Stromal cell of bone marrow (primary cell): ENCODE data around the gene PRPH.
"Not testable (repeated sequence)": the region's sequence is repeated elsewhere in the genome, so short reads cannot be mapped to it uniquely, and the experiment has no call there.

ENCODE experiments used
- DNase-seq: peaks from one replicate; pipeline ENCODE4 v3.0.0-alpha.2; 2012; ENCODE audit warnings: low read depth

Gene PRPH

GRCh38 chr12:49333778-49334177 lies 38.8 kb downstream of the PRPH start:
- not testable (repeated sequence) for DNase-seq

- no peak for DNase-seq
Observed at GRCh38 chr12:49334226-49334625, 39.3 kb downstream of the PRPH start.

- DNase-seq = no peak
Observed at GRCh38 chr12:49334681-49335080, 39.7 kb downstream of the PRPH start.

- DNase-seq = no peak
Observed at GRCh38 chr12:49335118-49335954, 40.4 kb downstream of the PRPH start.

- DNase-seq = no peak
Observed at GRCh38 chr12:49335955-49336644, 41.2 kb downstream of the PRPH start.

- DNase-seq = peak; percentile 41
Observed at GRCh38 chr12:49336645-49337584, 42.0 kb downstream of the PRPH start, which contains the start of gene C1QL4. Gene C1QL4, minus strand, starts transcription at chr12:49337188. Its CDS starts 711 bp downstream, at chr12:49336477.

GRCh38 chr12:49338830-49339463 lies 44.0 kb downstream of the PRPH start:
- no peak for DNase-seq

GRCh38 chr12:49339464-49339861 lies 44.5 kb downstream of the PRPH start:
- no peak for DNase-seq

GRCh38 chr12:49340095-49340870 lies 45.3 kb downstream of the PRPH start:
- no peak for DNase-seq

GRCh38 chr12:49340971-49341776 lies 46.2 kb downstream of the PRPH start:
- DNase-seq = no peak

GRCh38 chr12:49341777-49342065 lies 46.8 kb downstream of the PRPH start:
- no peak for DNase-seq

- peak; percentile 41 for DNase-seq
Observed at GRCh38 chr12:49342066-49342913, 47.3 kb downstream of the PRPH start.

GRCh38 chr12:49342914-49343731 lies 48.2 kb downstream of the PRPH start:
- DNase-seq = no peak

- DNase-seq = no peak
Observed at GRCh38 chr12:49344486-49345050, 49.6 kb downstream of the PRPH start.

- DNase-seq = no peak
Observed at GRCh38 chr12:49345051-49345824, 50.3 kb downstream of the PRPH start.

GRCh38 chr12:49345825-49346658 lies 51.1 kb downstream of the PRPH start:
- no peak for DNase-seq
